GDM1 (cell line): ENCODE results near the gene NRCAM.
A peak's percentile ranks its signal among the peaks of the same experiment; 100 is the strongest.

Source experiments
- DNase-seq: peaks from one replicate; lab custom pipeline; 2025; lab: John Stamatoyannopoulos, UW

The NRCAM gene

DNA sequence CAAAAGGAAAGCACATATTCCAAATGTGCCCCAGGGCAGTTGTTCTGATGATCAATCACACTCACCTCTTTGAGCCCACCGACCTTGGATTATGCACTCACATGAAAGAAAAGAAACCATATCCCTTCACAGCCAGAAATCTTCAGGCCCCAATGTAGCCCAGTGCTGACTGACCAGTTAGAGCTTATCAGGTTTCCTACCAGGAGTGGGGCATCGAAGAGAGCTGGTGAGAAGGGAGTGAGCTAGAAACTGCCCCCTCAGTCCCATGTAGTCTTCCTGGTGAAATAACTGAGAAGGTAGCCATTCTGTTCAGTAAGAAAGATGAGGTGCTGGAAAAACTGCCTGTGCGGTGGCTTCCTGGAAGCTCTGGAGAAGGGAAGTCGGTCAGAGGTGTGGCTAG is 32.2 kb downstream of the NRCAM start:
- no peak for DNase-seq

DNA sequence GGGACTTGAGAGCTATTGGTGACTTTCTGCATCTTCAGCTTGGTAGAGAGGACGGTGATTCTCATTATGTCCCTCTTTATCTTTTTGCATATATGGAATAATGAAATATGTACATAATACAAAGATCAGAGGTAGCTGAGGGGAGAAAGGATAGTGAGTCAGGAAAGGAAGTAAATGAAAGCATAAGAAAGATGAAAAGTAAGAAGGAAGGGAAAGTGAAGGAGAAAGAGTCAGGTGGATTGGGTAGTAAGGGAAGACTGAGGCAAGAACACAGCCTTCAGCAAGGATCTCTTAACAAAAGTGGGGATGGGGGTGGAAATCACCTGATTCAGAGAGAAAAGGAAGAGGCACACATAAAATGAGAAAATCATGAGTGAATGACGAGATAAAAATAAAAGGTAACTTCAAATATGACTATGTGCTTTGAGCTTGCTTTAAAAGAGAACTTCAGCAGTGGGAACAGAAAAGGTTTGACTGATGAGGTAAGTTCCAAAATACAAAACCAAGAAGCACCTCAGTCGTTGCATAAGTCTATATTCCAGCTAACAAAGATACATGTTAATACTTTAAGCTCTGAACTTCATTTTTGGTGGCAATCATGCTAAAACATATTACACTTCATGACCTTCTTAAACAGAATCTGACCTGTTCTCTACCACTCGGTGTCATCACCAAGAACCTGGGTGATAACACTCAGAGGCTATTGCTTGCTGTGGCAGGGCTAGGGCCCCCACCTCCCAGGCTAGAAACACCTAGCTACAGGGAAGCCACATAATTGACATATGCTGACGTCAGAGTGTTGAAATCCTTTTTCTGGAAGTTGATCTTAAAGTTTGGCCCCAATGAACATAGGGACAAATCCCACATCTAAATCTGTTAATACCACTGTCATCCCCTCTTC is 32.9 kb downstream of the NRCAM start:
- DNase-seq: no peak

DNA sequence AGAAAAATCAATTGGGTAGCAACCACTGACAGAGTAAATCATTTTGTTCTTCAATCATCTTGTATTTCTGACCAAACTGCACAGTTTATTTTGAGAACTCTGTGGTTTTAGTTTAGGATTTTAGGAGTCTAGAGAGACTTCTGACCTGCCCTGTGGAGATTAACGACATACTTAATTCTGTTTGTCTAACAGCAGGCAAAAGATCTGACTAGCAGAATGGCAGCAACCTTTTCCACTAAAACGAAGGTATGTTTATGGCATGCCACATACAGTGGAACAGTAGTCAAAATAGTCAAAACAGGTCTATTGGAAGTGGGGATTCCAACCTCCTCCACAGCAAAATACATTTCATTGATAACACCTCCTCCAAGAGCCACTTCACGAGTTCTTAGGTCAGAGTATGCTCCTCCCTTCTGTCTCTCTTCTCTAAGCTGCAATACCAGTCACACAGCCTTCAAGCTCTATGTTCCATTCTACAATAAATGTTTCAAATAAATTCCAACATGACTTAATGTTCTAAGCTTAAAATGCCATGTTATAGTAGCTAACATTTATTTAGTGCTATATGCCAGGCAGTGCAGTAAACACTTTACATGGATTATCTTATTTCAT is 34.4 kb downstream of the NRCAM start:
- DNase-seq: no peak

DNA sequence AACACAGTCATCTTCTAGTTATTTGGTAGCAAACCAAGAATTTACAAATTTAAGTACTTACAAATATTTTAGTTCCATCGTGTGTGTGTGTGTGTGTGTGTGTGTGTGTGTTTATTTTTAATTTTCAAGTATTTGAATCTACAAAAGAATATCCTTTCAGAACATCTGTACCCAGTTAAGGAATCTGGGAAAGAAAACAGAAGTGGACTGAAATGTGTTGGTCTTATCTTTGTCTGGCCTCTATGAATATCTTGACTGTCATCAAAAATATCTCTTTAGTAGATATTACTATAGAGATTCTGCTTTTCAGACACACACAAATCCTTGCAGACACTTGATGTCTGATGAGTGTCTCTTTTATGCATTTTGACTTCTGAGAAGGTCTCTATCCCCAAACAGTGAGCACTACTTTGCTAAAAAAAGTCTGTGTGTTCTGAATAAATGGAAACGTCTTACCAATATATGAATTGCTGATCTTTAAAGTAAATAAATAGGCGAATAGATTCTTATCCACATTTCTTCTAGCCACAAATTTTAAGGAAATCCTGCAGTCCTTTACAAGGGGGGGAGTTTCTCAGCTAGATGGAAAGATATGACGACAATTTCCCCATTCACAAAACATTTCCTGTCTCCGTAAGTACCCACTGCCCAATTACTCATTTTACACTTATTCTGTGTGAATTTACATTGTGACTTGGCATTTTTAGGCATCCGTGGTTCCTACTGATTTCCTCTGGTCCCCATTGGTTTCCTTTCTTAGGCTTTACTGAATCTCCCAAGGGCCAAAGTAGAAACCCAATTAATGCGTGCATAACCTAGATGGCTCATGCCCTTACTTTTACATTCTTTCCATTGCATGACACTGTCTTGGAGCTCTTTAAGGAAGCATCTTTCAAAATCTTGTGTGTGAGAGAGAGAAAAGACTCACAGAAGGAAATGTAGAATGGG is 36.0 kb downstream of the NRCAM start:
- no peak for DNase-seq

DNA sequence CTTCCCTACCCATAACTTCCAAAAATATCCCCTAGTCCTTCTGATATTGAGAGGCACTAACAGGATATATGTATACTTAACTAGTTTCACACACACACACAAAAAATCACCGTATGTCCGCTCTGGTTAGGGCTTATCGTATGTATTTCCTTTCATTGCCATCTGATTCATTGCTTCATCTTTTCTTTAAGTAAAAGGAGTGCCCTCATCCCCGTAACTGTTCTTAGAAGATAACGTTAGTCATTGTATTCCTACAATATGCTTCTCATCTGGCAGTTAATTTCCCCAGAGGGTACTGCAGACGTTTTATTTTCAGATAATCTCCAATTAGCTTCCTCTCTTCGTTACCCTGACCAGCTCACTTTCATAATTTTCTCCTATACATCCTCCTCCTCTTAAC is 37.3 kb downstream of the NRCAM start:
- no peak for DNase-seq

DNA sequence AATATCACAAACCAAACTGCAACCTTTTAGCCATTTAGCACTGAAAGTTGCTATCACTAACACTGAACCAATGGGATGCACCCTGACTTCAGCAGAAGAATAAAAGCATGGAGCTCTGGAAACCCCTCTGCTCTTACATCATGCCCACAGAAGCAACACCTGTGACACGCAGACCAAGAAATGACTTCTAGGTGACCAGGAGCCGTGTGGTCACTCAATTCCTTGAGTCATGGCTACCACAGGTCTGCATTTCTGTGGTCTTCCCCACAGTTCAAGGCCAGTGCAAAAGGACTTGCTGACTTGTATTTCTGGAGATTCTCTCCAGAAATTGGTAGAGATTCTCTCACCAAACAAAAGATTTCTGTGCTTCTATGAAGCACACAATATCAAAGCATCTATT is 38.3 kb downstream of the NRCAM start:
- DNase-seq: no peak

DNA sequence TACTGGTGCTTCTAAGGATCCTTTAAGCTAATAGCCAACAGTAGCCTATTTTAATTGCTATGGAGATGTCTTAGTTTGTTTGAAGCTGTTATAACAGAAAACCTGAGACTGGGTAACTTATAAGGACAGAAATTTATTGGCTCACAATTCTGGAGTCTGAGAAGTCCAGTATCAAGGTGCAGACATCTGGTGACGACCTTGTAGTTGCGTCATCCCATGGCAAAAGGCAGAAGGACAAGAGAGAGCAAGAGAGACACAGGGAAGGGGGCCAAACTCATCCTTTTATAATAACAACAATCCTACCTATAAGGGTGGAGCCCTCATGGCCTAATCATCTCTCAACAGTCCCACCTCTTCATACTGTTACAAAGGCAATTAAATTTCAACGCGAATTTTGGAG is 39.1 kb downstream of the NRCAM start:
- no peak for DNase-seq

DNA sequence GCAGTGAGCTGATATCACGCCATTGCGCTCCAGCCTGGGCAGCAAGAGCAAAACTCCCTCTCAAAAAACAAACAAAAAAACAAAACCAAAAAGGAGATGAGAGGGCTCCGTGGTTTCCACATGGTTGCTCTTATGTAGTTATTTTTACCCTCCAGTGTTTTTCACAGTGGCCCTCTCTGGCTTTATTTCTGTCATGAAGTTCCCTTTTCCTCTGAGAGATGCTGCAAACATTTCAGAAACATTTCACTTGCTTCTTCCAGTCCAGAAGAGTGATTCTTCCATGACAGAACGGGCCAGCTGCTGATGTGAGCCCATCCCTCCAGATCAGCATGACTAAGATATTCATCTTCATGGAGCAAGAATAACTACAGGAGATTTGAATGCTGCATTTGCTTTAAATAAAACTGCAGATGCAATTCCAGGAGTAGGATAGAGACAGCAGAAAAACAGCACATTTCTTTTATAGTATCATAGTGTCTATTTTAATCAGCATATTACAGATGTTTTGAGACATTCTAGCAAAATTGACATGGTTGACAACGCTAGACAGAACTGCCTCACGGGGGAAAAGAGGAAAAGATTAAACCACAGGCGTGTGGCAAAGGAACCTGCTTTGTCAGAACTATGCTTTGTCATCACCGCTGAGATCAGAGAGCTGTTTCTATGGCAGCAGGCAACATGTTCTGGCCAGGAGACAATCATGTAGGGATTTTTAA is 40.3 kb downstream of the NRCAM start:
- peak; percentile 49 for DNase-seq

DNA sequence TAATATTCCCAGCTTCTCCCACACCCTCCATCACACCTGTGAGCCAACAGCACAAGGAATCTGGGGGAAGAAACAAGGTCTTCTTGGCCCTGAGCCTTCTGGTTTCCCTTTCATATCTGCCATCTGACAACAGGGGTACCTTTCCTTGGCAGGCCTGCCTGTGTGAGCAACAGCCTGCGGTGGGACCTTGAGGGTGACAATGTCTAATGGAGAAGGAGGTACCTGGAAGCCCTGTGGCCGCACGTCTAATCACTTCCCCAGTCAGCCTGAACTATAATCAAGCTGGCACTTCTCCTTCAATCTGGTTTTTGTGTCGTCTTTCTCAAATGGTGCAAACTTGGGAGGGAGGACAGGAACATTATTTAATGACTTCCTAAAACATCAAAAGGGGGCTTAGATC is 41.2 kb downstream of the NRCAM start:
- no peak for DNase-seq

DNA sequence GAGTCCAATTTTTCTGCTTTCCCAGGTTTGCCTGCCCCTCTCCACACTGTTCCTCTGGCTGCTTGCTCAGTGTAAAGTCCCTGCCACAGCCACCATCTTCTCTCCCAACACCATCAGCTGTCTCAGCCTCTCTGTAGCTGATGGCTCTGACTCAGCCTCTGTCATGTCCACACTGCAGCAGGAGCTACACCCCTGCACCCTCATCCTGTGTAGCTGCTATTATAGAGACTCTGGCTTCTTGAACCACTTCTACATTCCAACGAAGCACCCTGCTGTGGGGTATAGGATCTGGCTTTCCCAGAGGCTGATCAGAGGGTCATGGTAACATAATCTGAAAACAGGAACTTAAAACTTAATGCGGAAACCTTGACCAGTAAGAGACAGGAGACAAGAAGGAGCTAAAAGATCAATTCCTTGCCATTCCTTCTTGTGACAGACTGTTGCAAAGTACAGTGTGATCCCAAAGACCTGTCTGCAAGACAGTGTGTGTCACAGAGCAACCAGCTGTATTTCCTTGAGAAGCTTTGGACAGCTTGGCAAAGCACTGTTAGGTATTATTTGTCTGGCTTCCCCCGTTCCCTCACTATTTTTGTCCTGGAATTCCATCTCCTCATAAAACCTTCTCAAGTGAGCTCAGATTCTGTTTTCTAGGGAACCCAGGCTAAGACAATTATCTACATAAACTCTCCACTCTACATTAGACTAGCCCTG is 42.3 kb downstream of the NRCAM start:
- no peak for DNase-seq

DNA sequence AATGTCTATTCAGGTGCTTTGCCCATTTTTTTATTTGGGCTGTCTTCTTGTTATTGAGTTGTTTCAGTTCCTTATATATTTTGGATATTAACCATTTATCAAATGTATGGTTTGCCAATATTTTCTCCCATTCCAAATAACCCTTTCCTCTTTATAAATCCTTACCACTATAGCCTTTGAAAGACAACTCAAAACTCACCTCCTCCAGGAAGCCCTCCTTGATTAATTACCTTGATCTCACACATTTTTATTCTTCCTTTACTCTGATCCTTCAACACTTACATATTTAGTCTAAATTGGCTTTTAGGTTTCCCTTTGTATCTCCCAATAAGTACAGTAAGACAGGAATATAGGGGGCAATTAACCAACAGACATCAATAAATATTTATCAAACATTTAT is 42.9 kb downstream of the NRCAM start:
- no peak for DNase-seq

DNA sequence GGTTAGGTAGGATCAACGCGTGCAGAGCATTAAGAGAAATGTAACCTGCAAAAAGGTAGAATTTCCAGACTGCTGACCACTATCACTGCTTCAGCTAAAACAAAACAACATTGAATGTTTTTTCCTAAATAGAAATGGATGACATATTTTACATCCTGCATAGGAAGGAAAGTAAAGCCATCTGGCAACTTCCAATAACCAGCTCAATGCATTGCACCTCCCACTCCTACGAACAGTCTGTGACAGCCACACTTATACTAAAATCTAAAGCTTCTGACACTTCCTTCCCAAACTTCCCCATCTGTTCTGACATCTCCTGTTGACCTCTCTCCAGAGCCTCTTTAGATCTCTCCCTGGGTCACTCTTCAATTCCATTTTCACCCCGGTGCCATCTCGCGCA is 47.1 kb downstream of the NRCAM start:
- DNase-seq: no peak

DNA sequence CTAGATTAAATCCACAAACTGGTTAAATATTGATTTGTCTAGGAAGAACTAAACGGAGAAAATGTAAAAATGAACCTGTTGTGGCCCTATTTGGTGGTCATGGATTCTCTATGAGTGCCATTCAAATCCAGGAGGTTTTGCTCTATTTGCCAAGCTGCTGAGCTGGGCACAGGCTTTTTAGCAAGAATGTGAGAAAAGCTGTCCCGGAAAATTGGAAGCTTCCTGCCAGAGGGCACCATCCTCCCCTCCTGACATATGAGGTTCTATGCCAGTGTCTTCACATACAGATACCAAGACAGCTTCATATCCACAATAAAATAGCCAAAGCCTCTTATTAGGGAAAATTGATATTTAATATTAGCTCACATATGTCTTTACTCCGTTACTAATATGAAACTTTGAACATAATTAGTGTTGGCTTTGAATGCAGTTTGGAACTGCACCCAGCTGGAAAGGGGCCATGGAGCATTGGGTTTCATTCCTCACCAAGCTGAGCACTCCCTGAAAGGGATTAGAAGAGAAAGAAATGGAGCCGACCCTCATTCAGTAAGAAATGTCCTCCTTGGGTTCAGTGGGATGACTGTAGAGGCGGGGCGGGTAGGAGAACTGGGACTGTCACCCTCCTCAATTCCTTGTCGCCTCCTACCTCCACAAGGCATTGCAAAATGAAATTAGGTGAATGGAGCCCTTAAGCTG is 47.8 kb downstream of the NRCAM start:
- DNase-seq: no peak

DNA sequence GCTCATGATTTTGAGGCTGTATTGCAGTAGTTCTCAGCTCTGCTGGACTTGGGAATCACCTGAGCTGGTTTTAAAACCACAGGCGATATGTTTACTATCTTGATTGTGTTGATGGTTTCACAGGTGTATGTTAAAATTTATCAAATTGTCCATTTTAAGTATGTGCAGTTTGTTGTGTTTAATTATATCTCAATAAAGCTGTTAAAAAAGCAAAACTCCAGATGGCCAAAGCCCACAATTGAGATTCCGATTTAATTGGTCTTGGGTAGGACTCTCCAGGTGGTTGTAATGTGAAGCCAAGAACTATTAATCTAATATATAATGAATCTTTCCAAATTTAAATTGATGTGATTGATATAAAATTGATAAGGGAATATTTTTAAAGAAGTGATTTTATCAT is 48.6 kb downstream of the NRCAM start:
- DNase-seq: no peak

DNA sequence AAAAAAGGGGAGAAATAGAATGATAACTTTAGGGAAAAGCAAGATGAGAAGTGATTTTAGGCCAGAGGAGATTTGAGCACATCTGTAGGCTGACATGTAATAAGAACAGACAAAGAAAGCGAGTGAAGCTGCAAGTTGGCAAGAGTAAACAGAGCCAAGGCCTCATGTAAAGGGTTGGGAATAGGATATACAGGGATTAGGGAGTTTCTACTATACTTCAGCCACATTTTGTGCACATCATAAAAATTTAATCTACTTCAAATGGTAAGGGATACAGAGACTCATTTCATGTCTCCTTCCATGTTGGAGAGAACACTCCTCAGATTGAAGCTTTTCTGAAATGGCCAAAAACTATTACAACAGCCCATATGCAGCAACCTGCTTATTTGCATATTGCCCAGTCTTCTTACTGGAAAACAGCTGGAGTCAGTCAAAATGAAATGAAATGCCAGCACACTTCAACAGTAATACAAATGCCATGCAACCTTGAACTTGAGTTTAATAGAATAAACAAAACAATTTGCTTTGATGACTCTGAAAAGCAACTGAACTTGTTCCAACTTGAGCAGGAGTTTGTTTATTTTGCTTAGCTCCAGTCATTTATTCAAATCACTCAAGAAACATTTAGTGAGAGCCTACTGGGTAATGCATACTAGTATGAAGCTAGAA is 49.9 kb downstream of the NRCAM start:
- DNase-seq: no peak

DNA sequence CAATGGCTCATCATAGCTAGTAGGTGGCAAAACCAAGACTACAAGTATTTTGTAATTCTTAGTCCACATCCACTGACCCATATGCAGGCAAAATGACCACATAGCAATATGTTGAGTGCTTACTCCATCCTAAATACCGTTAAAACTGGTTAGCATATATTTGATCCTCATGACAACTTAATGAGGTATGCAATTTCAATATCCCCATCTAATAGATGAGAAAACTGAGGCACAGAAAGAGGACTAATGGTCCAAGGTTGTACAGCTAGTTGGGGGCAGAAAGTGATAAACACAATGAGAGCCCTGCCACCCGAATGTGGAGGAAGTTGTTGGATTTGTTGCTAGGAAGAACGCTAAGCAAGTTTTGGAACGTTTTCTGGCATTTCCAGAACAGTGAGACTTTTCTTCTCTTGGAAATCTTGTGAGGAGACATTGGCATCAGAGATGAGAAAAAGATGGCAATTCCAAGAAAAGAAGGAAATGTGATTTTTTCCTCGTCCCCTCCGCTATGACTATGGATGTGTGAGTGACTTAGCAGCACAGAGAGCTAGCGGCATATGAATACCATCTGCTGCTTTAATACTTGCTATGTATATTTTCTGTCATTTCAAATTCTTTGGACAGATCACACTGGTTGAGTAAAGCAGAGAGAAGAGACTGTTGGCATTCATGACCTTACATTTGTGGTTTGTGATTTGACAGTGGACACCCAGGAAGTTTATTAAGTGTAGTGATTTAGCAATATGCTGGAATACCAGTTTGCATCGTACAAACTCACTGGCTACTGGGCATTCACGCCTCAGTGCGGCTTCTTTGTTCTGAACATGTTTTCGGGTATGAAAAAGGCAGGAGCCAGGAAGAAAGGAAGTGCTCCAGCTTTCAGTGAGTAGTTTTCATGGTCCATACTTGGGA is 51.5 kb downstream of the NRCAM start:
- DNase-seq: no peak

DNA sequence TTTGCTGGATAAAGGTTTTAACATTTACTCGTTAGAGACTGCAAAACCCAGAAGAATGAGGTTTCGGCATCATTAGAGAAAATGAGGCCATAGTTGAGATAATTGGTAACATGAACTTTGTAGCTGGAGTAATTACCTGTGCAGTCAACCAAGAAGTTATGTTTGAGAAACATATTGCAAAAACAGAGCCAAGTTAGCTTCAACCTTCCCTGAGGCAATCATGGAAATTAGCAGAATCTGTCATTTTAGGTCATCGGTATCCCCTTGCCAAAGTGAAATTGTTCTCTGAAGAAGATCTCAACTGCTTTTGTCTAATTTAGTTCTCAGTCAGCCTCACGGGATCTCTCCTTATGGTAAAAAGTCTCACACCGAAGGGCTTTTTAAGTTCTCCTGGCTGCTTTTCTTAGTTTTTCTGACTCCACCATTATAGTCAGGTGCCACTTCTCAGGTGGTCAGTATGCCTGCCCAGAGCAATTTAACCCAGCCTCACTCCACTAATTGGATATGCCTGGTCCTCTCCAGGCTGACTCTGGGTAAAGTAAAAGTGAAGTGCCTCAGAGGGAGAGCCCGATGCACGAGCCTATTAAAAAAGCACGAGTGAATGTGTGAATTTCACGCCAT is 52.5 kb downstream of the NRCAM start:
- no peak for DNase-seq

DNA sequence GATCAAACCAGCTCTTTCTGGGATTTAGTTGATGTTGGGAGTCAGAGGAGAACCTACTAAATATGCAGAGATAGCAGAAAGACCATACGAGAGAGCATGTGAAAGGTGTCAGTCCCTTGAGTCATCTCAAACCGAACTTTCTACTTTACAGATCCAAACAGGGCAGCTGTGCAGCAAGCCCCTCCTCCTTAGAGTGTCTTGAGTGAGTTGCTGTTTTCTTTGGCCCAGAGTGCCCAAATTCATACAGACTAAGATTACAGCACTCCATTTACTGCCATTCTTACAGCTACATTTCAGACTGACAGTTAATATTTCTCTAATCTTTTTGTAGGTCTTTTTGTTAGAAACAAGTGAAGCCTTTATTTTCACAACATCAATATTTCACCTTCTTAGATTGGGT is 53.4 kb downstream of the NRCAM start:
- DNase-seq: no peak

DNA sequence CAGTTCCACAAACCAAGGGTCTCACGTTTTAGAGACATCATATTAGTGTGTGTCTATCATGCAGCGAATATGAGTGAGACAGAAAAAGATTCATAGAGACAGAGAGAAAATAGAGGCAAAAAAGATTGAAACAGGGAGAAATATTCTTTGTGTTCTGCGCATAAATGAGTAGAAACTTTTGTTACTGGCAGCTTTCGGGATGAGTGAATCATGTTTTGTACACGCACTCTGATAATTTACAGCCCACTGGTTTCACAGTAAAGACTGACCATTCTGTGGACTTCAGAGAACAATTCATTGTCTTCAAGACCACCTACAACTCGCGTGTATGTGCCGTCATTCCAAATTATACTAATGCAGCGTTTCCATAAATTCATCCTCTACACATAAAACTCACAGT is 60.2 kb downstream of the NRCAM start:
- DNase-seq: no peak
